Breast epithelium (tissue), 3 donors: ENCODE measurements around the gene SF3B4.
"Not testable (repeated sequence)": the region's sequence is repeated elsewhere in the genome, so short reads cannot be mapped to it uniquely, and the experiment has no call there.

Experiments
- CTCF ChIP-seq, 3 donors: fragments of 450-650 bp; IDR thresholded peaks; one replicate each; pipeline ENCODE4 v1.5.1; 2016 to 2017; ENCODE audit warnings: antibody characterized with exemption in 3 of 3, mild to moderate bottlenecking in 3 of 3, moderate library complexity in 3 of 3
- POLR2AphosphoS5 ChIP-seq, 3 donors: sonication (generic); formaldehyde crosslinking; IDR thresholded peaks; one replicate each; pipeline ENCODE4 v1.6.1; 2017; ENCODE audit warnings: antibody characterized with exemption in 3 of 3

DNA sequence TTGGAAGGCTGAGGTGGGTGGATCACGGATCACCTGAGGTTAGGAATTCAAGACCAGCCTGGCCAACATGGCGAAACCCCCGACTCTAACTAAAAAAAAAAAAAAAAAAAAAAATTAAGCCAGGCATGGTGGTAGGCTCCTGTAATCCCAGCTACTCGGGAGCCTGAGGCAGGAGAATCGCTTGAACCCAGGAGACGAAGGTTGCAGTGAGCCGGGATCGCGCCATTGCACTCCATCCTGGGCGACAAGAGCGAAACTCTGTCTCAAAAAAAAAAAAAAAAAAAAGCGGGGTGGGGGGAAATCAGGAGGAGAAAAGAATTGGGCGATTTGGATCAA is 11.0 kb upstream of the SF3B4 start:
- TF ChIP-seq CTCF, POLR2AphosphoS5 (IDR thresholded peaks at IDR 0.05): not testable (repeated sequence)
